PFSK-1 (cell line): Measurements from ENCODE around the gene DGKG.

ENCODE experiments used
- POLR2AphosphoS5 ChIP-seq: IDR thresholded peaks from 2 replicates; pipeline ENCODE4 v1.6.1; 2012; ENCODE audit warnings: low read depth, mild to moderate bottlenecking, control low read depth, low read length, moderate library complexity
- REST ChIP-seq, 2 experiments: IDR thresholded peaks; 2 replicates each; pipeline versions ENCODE4 v1.6.1 to v1.8.0; 2011 to 2012; ENCODE audit warnings: low read depth in 2 of 2, low read length in 2 of 2, control low read depth in 1 of 2, inconsistent platforms in 1 of 2, mild to moderate bottlenecking in 1 of 2, moderate library complexity in 1 of 2; ENCODE audit not compliant: insufficient read depth in 1 of 2
- TAF1 ChIP-seq: IDR thresholded peaks from 2 replicates; pipeline ENCODE4 v1.6.1; 2012; ENCODE audit warnings: low read length, control low read depth, borderline replicate concordance; ENCODE audit not compliant: insufficient read depth

DNA sequence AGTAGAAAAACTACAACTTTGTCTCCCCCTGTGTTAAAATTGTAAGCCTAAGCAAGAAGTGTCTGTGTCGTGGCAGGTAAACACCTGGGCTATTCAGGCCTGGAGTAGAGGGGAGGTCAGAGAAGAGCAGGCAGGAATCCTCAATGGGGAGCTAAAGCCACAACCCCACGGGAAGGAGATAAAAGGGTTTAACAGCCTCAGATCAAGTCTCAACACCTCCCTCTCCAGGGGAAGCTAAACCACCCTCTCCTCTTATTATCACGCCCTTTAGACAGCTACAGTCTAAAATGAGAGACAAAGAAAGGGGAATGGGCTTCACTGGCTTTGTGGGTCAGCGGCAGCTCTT, 264.7 kb downstream of the DGKG start:
- TF ChIP-seq TAF1, result no peak
- no peak for TF ChIP-seq REST (IDR thresholded peaks at IDR 0.05; ENCODE audit: insufficient read depth in 1 of 2, low read depth in 2 of 2, low read length in 2 of 2)
- no peak for TF ChIP-seq POLR2AphosphoS5
